HG03039 (cell line): ENCODE data around the gene MAST4.
A peak's percentile ranks its signal among the peaks of the same experiment; 100 is the strongest.
"Not testable (repeated sequence)": the region's sequence is repeated elsewhere in the genome, so short reads cannot be mapped to it uniquely, and the experiment has no call there.

Experiments
- ATAC-seq: cut with Tn5 transposase; IDR thresholded peaks from one replicate; pipeline ENCODE4 v1.9.1; 2021; ENCODE audit warnings: mild to moderate bottlenecking, moderate library complexity; ENCODE audit not compliant: unreplicated experiment

MAST4 gene

GRCh38 chr5:67166460-67167285 is 570.5 kb downstream of the MAST4 start:
- ATAC-seq, result peak; percentile 39

GRCh38 chr5:67168069-67168468 is 571.9 kb downstream of the MAST4 start:
- ATAC-seq, result no peak

- ATAC-seq, result no peak
Observed at GRCh38 chr5:67170767-67171166, 574.6 kb downstream of the MAST4 start.

GRCh38 chr5:67173351-67173750 is 577.2 kb downstream of the MAST4 start:
- not testable (repeated sequence) for ATAC-seq

- ATAC-seq, result no peak
Observed at GRCh38 chr5:67173959-67174358, 577.8 kb downstream of the MAST4 start.

GRCh38 chr5:67176936-67177335 is 580.7 kb downstream of the MAST4 start:
- ATAC-seq, result no peak

- no peak for ATAC-seq
Observed at GRCh38 chr5:67178085-67178484, 581.9 kb downstream of the MAST4 start.

- ATAC-seq, result no peak
Observed at GRCh38 chr5:67178966-67179365, 582.8 kb downstream of the MAST4 start.

GRCh38 chr5:67179697-67180361 is 583.6 kb downstream of the MAST4 start:
- ATAC-seq, result no peak

GRCh38 chr5:67181648-67182221 is 585.5 kb downstream of the MAST4 start:
- no peak for ATAC-seq

GRCh38 chr5:67182301-67182790 is 586.2 kb downstream of the MAST4 start:
- ATAC-seq, result no peak

- ATAC-seq, result no peak
Observed at GRCh38 chr5:67183859-67184258, 587.7 kb downstream of the MAST4 start.

GRCh38 chr5:67187006-67187715 is 591.0 kb downstream of the MAST4 start:
- ATAC-seq, result peak; percentile 71

- ATAC-seq, result no peak
Observed at GRCh38 chr5:67188274-67189078, 592.3 kb downstream of the MAST4 start.

- no peak for ATAC-seq
Observed at GRCh38 chr5:67189079-67189354, 592.8 kb downstream of the MAST4 start.

- ATAC-seq, result no peak
Observed at GRCh38 chr5:67189931-67190330, 593.7 kb downstream of the MAST4 start.

- no peak for ATAC-seq
Observed at GRCh38 chr5:67190410-67190809, 594.2 kb downstream of the MAST4 start.

GRCh38 chr5:67190861-67191260 is 594.7 kb downstream of the MAST4 start:
- no peak for ATAC-seq

GRCh38 chr5:67192719-67193438 is 596.7 kb downstream of the MAST4 start:
- ATAC-seq, result peak; percentile 32

GRCh38 chr5:67193439-67193807 is 597.2 kb downstream of the MAST4 start:
- ATAC-seq, result no peak
